GM18868 (cell line): Measurements from ENCODE around the gene GTF2IRD1.

Source experiments
- ATAC-seq: cut with Tn5 transposase; IDR thresholded peaks from one replicate; pipeline ENCODE4 v1.9.1; 2021; ENCODE audit warnings: mild to moderate bottlenecking, moderate library complexity; ENCODE audit not compliant: unreplicated experiment

The GTF2IRD1 gene

GRCh38 chr7:74586258-74587175 lies 132.8 kb downstream of the GTF2IRD1 start:
- no peak for ATAC-seq

GRCh38 chr7:74587435-74588126 lies 133.9 kb downstream of the GTF2IRD1 start:
- ATAC-seq = peak; percentile 56

- ATAC-seq = no peak
Observed at GRCh38 chr7:74590813-74591212, 137.1 kb downstream of the GTF2IRD1 start.

GRCh38 chr7:74598558-74598957 lies 144.9 kb downstream of the GTF2IRD1 start:
- ATAC-seq = no peak

GRCh38 chr7:74599244-74599643 lies 145.5 kb downstream of the GTF2IRD1 start:
- no peak for ATAC-seq

- no peak for ATAC-seq
Observed at GRCh38 chr7:74604326-74605020, 150.8 kb downstream of the GTF2IRD1 start.

- peak; percentile 49 for ATAC-seq
Observed at GRCh38 chr7:74606101-74606908, 152.6 kb downstream of the GTF2IRD1 start.

- no peak for ATAC-seq
Observed at GRCh38 chr7:74606909-74607510, 153.3 kb downstream of the GTF2IRD1 start.

GRCh38 chr7:74612015-74612829 lies 158.5 kb downstream of the GTF2IRD1 start:
- no peak for ATAC-seq

GRCh38 chr7:74615933-74616780 lies 162.5 kb downstream of the GTF2IRD1 start:
- no peak for ATAC-seq

- ATAC-seq = no peak
Observed at GRCh38 chr7:74617180-74617744, 163.6 kb downstream of the GTF2IRD1 start.

GRCh38 chr7:74619235-74619860 lies 165.6 kb downstream of the GTF2IRD1 start:
- no peak for ATAC-seq

GRCh38 chr7:74622228-74622749 lies 168.6 kb downstream of the GTF2IRD1 start:
- ATAC-seq = no peak

GRCh38 chr7:74623135-74623534 lies 169.4 kb downstream of the GTF2IRD1 start:
- no peak for ATAC-seq

GRCh38 chr7:74625446-74625845 lies 171.7 kb downstream of the GTF2IRD1 start:
- ATAC-seq = no peak

GRCh38 chr7:74627661-74628411 lies 174.1 kb downstream of the GTF2IRD1 start:
- no peak for ATAC-seq

GRCh38 chr7:74632505-74632904 lies 178.8 kb downstream of the GTF2IRD1 start:
- no peak for ATAC-seq
